Trophoblast cell (in vitro differentiated cells and primary cell): ENCODE measurements around the gene TACO1.

Experiments
- DNase-seq, 2 donors: peaks; one replicate each; pipeline ENCODE4 v3.0.0-alpha.2; 2016
- H2AFZ ChIP-seq: 2 replicates; pipeline ENCODE4 v1.6.1; 2013; ENCODE audit warnings: low read length, moderate library complexity, mild to moderate bottlenecking; ENCODE audit not compliant: insufficient read depth, poor library complexity
- H2AK5ac ChIP-seq: 2 replicates; pipeline ENCODE4 v1.6.1; 2013; ENCODE audit warnings: mild to moderate bottlenecking, low read length
- H2BK120ac ChIP-seq: 2 replicates; pipeline ENCODE4 v1.6.1; 2013; ENCODE audit warnings: low read length, mild to moderate bottlenecking, moderate library complexity; ENCODE audit not compliant: insufficient read depth, poor library complexity
- H2BK12ac ChIP-seq: 2 replicates; pipeline ENCODE4 v1.6.1; 2013; ENCODE audit warnings: mild to moderate bottlenecking, low read length, moderate library complexity
- H2BK5ac ChIP-seq: 2 replicates; pipeline ENCODE4 v1.6.1; 2013; ENCODE audit warnings: low read length, low read depth, moderate library complexity, mild to moderate bottlenecking; ENCODE audit not compliant: poor library complexity
- H3K14ac ChIP-seq: 2 replicates; pipeline ENCODE4 v1.6.1; 2013; ENCODE audit warnings: mild to moderate bottlenecking, low read length
- H3K18ac ChIP-seq: 2 replicates; pipeline ENCODE4 v1.6.1; 2013; ENCODE audit warnings: mild to moderate bottlenecking, low read length
- H3K23ac ChIP-seq: 2 replicates; pipeline ENCODE4 v1.6.1; 2013; ENCODE audit warnings: low read length
- H3K27ac ChIP-seq: 2 replicates; pipeline ENCODE4 v1.5.1; 2013; ENCODE audit warnings: low read depth, mild to moderate bottlenecking, inconsistent platforms, low read length, moderate library complexity
- H3K27me3 ChIP-seq: 2 replicates; pipeline ENCODE4 v1.6.1; 2013; ENCODE audit warnings: inconsistent platforms, mild to moderate bottlenecking, low read length, moderate library complexity; ENCODE audit not compliant: insufficient read depth
- H3K36me3 ChIP-seq, 2 experiments: 1 replicate in 1 of 2; 2 replicates in 1 of 2; pipeline ENCODE4 v1.6.1; 2013; ENCODE audit warnings: low read length in 2 of 2, mild to moderate bottlenecking in 2 of 2, moderate library complexity in 1 of 2; ENCODE audit not compliant: insufficient read depth in 2 of 2, control insufficient read depth in 1 of 2
- H3K4ac ChIP-seq: 2 replicates; pipeline ENCODE4 v1.6.1; 2013; ENCODE audit warnings: low read depth, mild to moderate bottlenecking, low read length, moderate library complexity
- H3K4me1 ChIP-seq, 2 experiments: 1 replicate in 1 of 2; 2 replicates in 1 of 2; pipeline ENCODE4 v1.6.1; 2013; ENCODE audit warnings: low read length in 2 of 2, mild to moderate bottlenecking in 2 of 2, moderate library complexity in 1 of 2; ENCODE audit not compliant: insufficient read depth in 2 of 2, control insufficient read depth in 1 of 2
- H3K4me2 ChIP-seq: 2 replicates; pipeline ENCODE4 v1.6.1; 2013; ENCODE audit warnings: inconsistent platforms, mild to moderate bottlenecking, low read length, moderate library complexity
- H3K4me3 ChIP-seq: 2 replicates; pipeline ENCODE4 v1.5.1; 2013; ENCODE audit warnings: mild to moderate bottlenecking, low read depth, low read length, inconsistent platforms
- H3K79me1 ChIP-seq: one replicate; pipeline ENCODE4 v1.6.1; 2013; ENCODE audit warnings: low read length
- H3K79me2 ChIP-seq: 2 replicates; pipeline ENCODE4 v1.6.1; 2013; ENCODE audit warnings: low read length, mild to moderate bottlenecking; ENCODE audit not compliant: control insufficient read depth, insufficient read depth, poor library complexity
- H3K9ac ChIP-seq: 2 replicates; pipeline ENCODE4 v1.6.1; 2013; ENCODE audit warnings: mild to moderate bottlenecking, low read length
- H3K9me3 ChIP-seq: 2 replicates; pipeline ENCODE4 v1.6.1; 2013; ENCODE audit warnings: low read depth, mild to moderate bottlenecking, control low read depth, inconsistent platforms, low read length; ENCODE audit not compliant: insufficient read depth
- H4K12ac ChIP-seq: 2 replicates; pipeline ENCODE4 v1.6.1; 2013; ENCODE audit warnings: low read depth, mild to moderate bottlenecking, low read length, moderate library complexity
- H4K8ac ChIP-seq: 2 replicates; pipeline ENCODE4 v1.6.1; 2013; ENCODE audit warnings: low read depth, mild to moderate bottlenecking, low read length, moderate library complexity
- H4K91ac ChIP-seq: one replicate; pipeline ENCODE4 v1.6.1; 2013; ENCODE audit warnings: low read depth, mild to moderate bottlenecking, low read length, moderate library complexity
- WGBS: extraction: QIAGEN DNeasy Blood & Tissue Kit; methylation state at CpG from one replicate; pipeline ENCODE4 v1.1.7; 2013; ENCODE audit warnings: missing lambda C conversion rate; ENCODE audit not compliant: insufficient read length, insufficient coverage; ENCODE audit errors: extremely low coverage; 5-methylcytosine and 5-hydroxymethylcytosine counted together

The TACO1 gene

DNA sequence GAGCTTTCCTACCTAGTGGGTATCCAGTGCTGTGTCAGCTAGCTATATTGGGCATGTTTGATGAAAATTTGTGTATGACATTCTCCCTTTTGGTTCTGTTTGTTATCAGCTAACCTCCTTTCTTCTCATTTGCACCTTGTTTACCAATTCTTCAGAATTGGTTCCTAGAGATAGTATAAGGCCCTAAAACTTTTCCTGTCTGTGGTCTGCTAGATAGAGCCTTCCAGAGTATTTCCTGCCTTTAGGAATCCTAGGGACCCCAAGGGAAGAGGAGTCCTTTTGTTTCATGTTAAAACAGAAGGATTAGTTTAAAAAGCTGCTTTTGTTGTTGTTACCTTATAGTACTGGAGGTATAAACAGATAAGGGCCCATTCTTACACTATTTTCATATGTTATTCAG, 33.0 kb downstream of the TACO1 start:
- H3K4ac ChIP-seq, result no peak overlapping the region
- H3K23ac ChIP-seq, result no peak overlapping the region
- H3K27ac ChIP-seq, result no peak overlapping the region
- H2AK5ac ChIP-seq, result no peak overlapping the region
- H3K79me1 ChIP-seq, result no peaks in the 10 kb centered on the region
- H4K91ac ChIP-seq, result no peak overlapping the region
- no peak overlapping the region for H3K18ac ChIP-seq
- H4K12ac ChIP-seq, result no peak overlapping the region
- DNase-seq, result no peak
- H2BK12ac ChIP-seq, result no peak overlapping the region
- H2AFZ ChIP-seq, result no peak overlapping the region
- H3K9me3 ChIP-seq, result no peaks in the 10 kb centered on the region
- H2BK120ac ChIP-seq, result no peak overlapping the region
- no peak overlapping the region for H3K14ac ChIP-seq
- H3K4me2 ChIP-seq, result no peak overlapping the region
- H4K8ac ChIP-seq, result no peak overlapping the region
- H2BK5ac ChIP-seq, result no peak overlapping the region
- H3K79me2 ChIP-seq, result no peaks in the 10 kb centered on the region
- no peaks in the 10 kb centered on the region for H3K27me3 ChIP-seq
- no peak overlapping the region for H3K9ac ChIP-seq
- peaks cover 4 to 6% of the 10 kb centered on the region in 2 experiments for H3K36me3 ChIP-seq
- H3K4me3 ChIP-seq, result no peak overlapping the region
- peaks cover 3% of the 10 kb centered on the region in 2 experiments for H3K4me1 ChIP-seq

DNA sequence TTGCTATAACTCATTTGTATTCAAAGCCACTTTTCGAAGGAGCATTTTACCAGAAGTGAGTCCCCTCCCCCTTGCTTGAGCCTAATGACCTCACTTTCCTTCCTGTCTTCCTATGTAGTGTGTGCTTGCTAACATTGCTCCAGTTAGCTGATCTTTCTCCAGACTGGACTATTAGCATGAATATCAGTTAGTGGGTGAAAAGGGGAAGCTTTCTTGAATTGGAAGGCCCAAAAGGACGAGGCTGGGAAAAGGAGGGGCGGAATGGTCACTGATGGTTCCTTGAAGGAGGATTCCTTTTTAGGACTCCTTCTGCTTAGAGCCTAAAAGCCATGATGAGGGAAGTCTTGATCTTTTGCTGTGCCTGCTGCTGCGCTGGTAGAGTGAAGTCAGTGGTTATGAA, 33.5 kb downstream of the TACO1 start:
- Histone ChIP-seq H3K4ac (no peak overlapping the region), H3K9me3 (no peaks in the 10 kb centered on the region), H2BK120ac (no peak overlapping the region), H3K27me3 (no peaks in the 10 kb centered on the region), H3K36me3 (peaks cover 4 to 6% of the 10 kb centered on the region in 2 experiments), H2AK5ac (no peak overlapping the region), H3K27ac (no peak overlapping the region), H2BK5ac (no peak overlapping the region), H3K9ac (no peak overlapping the region), H2BK12ac (no peak overlapping the region), H3K14ac (no peak overlapping the region), H4K8ac (peak overlapping the region; percentile 26), H3K4me1 (peaks cover 3% of the 10 kb centered on the region in 2 experiments), H3K18ac (no peak overlapping the region), H3K23ac (no peak overlapping the region), H2AFZ (no peak overlapping the region), H3K4me3 (no peak overlapping the region), H4K91ac (no peak overlapping the region), H3K4me2 (no peak overlapping the region), H3K79me2 (no peaks in the 10 kb centered on the region), H4K12ac (no peak overlapping the region), H3K79me1 (no peaks in the 10 kb centered on the region)
- no peak for DNase-seq
- no CpG with 5 or more reads among the region's 4 CpGs for WGBS

DNA sequence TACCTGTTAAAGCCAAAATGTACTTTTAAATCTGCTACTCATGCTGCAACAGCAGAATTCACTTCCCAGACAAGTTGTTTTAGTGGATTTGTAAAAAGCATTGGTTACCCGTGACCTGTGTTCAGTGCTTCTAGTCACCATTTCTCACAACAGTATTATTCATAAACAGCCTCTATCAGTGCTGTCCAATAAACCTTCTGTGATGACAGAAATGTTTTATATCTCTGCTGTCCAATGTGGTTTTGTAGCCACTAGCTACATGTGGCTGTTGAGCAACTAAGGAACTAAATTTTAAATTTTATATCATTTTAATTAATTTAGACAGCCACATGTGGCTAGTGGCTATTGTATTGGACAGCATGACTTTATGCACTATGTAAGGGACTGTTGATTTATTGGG, 34.1 kb downstream of the TACO1 start:
- Histone ChIP-seq H3K27ac (no peak overlapping the region), H3K79me2 (no peaks in the 10 kb centered on the region), H3K4me3 (no peak overlapping the region), H2BK5ac (no peak overlapping the region), H3K9ac (no peak overlapping the region), H3K18ac (no peak overlapping the region), H3K36me3 (peaks cover 4 to 6% of the 10 kb centered on the region in 2 experiments), H3K14ac (no peak overlapping the region), H3K9me3 (no peaks in the 10 kb centered on the region), H2AFZ (no peak overlapping the region), H2AK5ac (no peak overlapping the region), H3K27me3 (no peaks in the 10 kb centered on the region), H4K12ac (no peak overlapping the region), H3K4ac (no peak overlapping the region), H2BK12ac (no peak overlapping the region), H3K4me2 (no peak overlapping the region), H4K8ac (no peak overlapping the region), H3K4me1 (peaks cover 3% of the 10 kb centered on the region in 2 experiments), H3K79me1 (no peaks in the 10 kb centered on the region), H3K23ac (no peak overlapping the region), H4K91ac (no peak overlapping the region), H2BK120ac (no peak overlapping the region)
- no peak for DNase-seq
- no CpG with 5 or more reads among the region's 1 CpG for WGBS

DNA sequence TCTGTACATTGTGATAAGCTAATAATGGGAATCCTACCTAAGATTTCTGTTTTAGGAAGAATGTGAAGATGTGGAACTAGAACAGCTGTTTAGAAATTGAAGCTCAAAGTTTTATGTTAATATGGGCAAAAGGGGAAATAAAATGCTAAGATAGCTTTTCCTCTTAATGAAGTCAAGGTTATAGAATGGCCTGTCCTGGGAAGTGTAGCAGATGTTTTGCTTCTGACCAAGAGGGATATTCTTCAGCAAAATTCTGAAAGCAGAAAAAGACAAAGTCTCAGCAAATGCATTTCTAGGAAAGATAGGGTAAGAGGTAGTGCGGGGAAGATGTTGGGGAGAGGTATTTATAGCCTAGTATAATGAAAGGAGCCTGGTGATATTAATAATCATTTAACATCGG, 34.6 kb downstream of the TACO1 start:
- H3K23ac ChIP-seq, result no peak overlapping the region
- H2BK12ac ChIP-seq, result no peak overlapping the region
- no peaks in the 10 kb centered on the region for H3K27me3 ChIP-seq
- H3K4me2 ChIP-seq, result no peak overlapping the region
- no peak overlapping the region for H4K12ac ChIP-seq
- H2AFZ ChIP-seq, result no peak overlapping the region
- H3K27ac ChIP-seq, result no peak overlapping the region
- H3K36me3 ChIP-seq, result peaks cover 4 to 6% of the 10 kb centered on the region in 2 experiments
- H3K79me1 ChIP-seq, result no peaks in the 10 kb centered on the region
- H3K4me1 ChIP-seq, result peaks cover 3% of the 10 kb centered on the region in 2 experiments
- DNase-seq, result no peak
- no peak overlapping the region for H3K4me3 ChIP-seq
- H3K14ac ChIP-seq, result no peak overlapping the region
- no peak overlapping the region for H3K4ac ChIP-seq
- no peak overlapping the region for H3K9ac ChIP-seq
- H4K91ac ChIP-seq, result no peak overlapping the region
- H2BK120ac ChIP-seq, result no peak overlapping the region
- H3K9me3 ChIP-seq, result no peaks in the 10 kb centered on the region
- no peak overlapping the region for H4K8ac ChIP-seq
- no CpG with 5 or more reads among the region's 2 CpGs for WGBS
- H2AK5ac ChIP-seq, result no peak overlapping the region
- H3K18ac ChIP-seq, result no peak overlapping the region
- no peak overlapping the region for H2BK5ac ChIP-seq
- H3K79me2 ChIP-seq, result no peaks in the 10 kb centered on the region
